ENCODE measurements around the gene CHST15. TPM values are rescaled to one million over a fixed set of nuclear protein-coding genes. Genes with fewer than 3 reads are reported as not detected.
A peak's percentile ranks its signal among the peaks of the same experiment; 100 is the strongest.

The CHST15 gene
- total RNA-seq, 1 experiment from 2014 or later: 26.7 TPM

GRCh38 chr10:123997013-123997412 is 96.4 kb downstream of the CHST15 start:
- Histone ChIP-seq H3K9me3 (no peaks in the 10 kb centered on the region), H3K4me1 (peaks cover 9% of the 10 kb centered on the region; the same call in 1 of the 2 replicates), H3K36me3 (ENCODE audit: control insufficient read depth, insufficient read depth, low read length) (no peaks in the 10 kb centered on the region), H3K4me3 (ENCODE audit: low read depth, low read length) (no peak overlapping the region), H3K27me3 (replicated peaks; ENCODE audit: control insufficient read depth, insufficient read depth, low read length) (no peaks in the 10 kb centered on the region)
- intact Hi-C loops (cut with micrococcal nuclease; ENCODE audit: unreplicated experiment): loop anchor here (5.0 kb wide), 2 partner anchors 95 to 505 kb away; partner anchors contain the start of gene CHST15
- Mint-ChIP-seq H3K4me3 (ENCODE audit: unreplicated experiment) (no peak overlapping the region), H3K27ac (ENCODE audit: unreplicated experiment) (no peak overlapping the region), H3K36me3 (ENCODE audit: insufficient read depth, unreplicated experiment) (peaks cover 29% of the 10 kb centered on the region), H3K9me3 (ENCODE audit: unreplicated experiment) (no peaks in the 10 kb centered on the region), H3K4me1 (ENCODE audit: low read depth, unreplicated experiment) (peaks cover 13% of the 10 kb centered on the region), H3K27me3 (ENCODE audit: insufficient read depth, unreplicated experiment) (peaks cover 6% of the 10 kb centered on the region)
- DNase-seq: no peak
- TF ChIP-seq, protein P1, sequence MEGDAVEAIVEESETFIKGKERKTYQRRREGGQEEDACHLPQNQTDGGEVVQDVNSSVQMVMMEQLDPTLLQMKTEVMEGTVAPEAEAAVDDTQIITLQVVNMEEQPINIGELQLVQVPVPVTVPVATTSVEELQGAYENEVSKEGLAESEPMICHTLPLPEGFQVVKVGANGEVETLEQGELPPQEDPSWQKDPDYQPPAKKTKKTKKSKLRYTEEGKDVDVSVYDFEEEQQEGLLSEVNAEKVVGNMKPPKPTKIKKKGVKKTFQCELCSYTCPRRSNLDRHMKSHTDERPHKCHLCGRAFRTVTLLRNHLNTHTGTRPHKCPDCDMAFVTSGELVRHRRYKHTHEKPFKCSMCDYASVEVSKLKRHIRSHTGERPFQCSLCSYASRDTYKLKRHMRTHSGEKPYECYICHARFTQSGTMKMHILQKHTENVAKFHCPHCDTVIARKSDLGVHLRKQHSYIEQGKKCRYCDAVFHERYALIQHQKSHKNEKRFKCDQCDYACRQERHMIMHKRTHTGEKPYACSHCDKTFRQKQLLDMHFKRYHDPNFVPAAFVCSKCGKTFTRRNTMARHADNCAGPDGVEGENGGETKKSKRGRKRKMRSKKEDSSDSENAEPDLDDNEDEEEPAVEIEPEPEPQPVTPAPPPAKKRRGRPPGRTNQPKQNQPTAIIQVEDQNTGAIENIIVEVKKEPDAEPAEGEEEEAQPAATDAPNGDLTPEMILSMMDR (IDR thresholded peaks at IDR 0.05; ENCODE audit: insufficient read depth in 1 of 2, low read depth in 1 of 2, low read length in 1 of 2, severe bottlenecking in 1 of 2, unreplicated experiment in 1 of 2): no peak
- POLR2A ChIA-PET: no interaction called here
- no TSS peak for BruUV-seq (replicated peaks)
- CTCF ChIA-PET: interaction anchor here (1.5 kb wide), 1 partner anchor 299 kb away, joined by 3 read pairs; no protein-coding TSS in a partner anchor

DNA sequence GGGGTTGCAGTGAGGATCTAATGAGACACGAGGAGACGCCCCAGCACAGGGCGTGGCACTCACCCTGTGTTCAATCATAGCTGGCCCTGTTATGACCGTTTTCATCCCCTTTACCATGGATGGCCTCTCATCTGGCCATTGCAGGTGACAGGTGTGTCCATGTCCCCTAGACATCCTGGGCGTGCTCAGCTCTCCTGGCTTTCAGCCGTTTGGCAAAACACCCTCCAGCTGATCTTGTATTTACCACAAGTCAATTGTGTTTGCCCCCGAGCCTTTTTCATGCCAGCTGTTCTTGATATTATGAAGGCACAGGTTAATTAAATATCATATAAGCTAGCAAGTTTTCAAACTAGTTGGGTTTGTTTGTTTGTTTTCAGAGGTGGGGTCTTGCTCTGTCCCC is 97.1 kb downstream of the CHST15 start:
- no peaks in the 10 kb centered on the region for H3K36me3 ChIP-seq (ENCODE audit: control insufficient read depth, insufficient read depth, low read length)
- H3K9me3 Mint-ChIP-seq (ENCODE audit: unreplicated experiment): no peaks in the 10 kb centered on the region
- H3K9me3 ChIP-seq: no peaks in the 10 kb centered on the region
- TF ChIP-seq, protein P1 (IDR thresholded peaks at IDR 0.05; ENCODE audit: insufficient read depth in 1 of 2, low read depth in 1 of 2, low read length in 1 of 2, severe bottlenecking in 1 of 2, unreplicated experiment in 1 of 2): no peak
- H3K4me1 Mint-ChIP-seq (ENCODE audit: low read depth, unreplicated experiment): peaks cover 13% of the 10 kb centered on the region
- H3K27me3 ChIP-seq (replicated peaks; ENCODE audit: control insufficient read depth, insufficient read depth, low read length): no peaks in the 10 kb centered on the region
- BruUV-seq (replicated peaks): no TSS peak
- peaks cover 6% of the 10 kb centered on the region for H3K27me3 Mint-ChIP-seq (ENCODE audit: insufficient read depth, unreplicated experiment)
- ChIA-PET POLR2A (no interaction called here), CTCF (interaction anchor here (1.3 to 2.7 kb wide), 4 partner anchors 94 to 407 kb away, joined by 3 to 68 read pairs (median 4); no protein-coding TSS in a partner anchor)
- H3K4me3 Mint-ChIP-seq (ENCODE audit: unreplicated experiment): peak overlapping the region; percentile 67
- peaks cover 9% of the 10 kb centered on the region; the same call in 1 of the 2 replicates for H3K4me1 ChIP-seq
- intact Hi-C loops (cut with micrococcal nuclease; ENCODE audit: unreplicated experiment): loop anchor here (5.0 kb wide), 2 partner anchors 96 to 506 kb away; partner anchors contain the start of gene CHST15
- no peak for DNase-seq
- H3K27ac Mint-ChIP-seq (ENCODE audit: unreplicated experiment): no peak overlapping the region
- peaks cover 24% of the 10 kb centered on the region for H3K36me3 Mint-ChIP-seq (ENCODE audit: insufficient read depth, unreplicated experiment)
- no peak overlapping the region for H3K4me3 ChIP-seq (ENCODE audit: low read depth, low read length)

DNA sequence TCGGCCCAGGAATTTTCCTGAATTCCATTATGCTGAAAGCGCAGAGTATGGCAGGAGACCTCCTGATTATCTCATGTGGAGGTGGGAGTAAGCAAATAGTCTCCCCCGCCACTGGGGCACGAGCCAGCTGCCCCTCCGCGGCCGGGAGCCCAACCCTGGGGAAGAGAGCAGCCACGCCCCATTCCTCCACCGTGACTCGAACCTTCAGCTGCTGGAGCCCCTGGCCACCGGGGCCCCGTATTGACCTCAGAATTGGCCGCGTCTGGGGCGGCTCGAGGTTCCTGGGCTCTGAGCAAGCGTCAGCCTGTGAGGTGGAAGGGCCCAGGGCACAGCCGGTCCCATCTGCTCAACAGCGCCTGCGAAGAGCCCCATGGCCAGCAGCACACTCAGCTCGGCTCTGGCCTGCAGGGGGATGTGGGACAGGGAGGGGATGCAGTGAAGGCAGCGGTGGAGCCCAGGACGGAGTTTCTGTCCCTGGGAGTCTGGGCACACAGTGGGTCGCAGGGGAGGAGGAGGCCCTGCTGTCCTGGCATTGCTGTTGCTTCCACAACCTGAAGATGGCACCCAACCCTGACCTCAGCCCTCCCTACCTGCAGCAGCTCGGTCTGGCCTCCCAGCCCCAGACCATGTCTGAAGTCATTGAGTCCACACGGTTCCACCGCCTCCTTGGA is 97.8 kb downstream of the CHST15 start:
- H3K4me3 Mint-ChIP-seq (ENCODE audit: unreplicated experiment): peak overlapping the region; percentile 67

More for the DNA sequence above, 97.8 kb downstream of the CHST15 start:
- H3K36me3 Mint-ChIP-seq (ENCODE audit: insufficient read depth, unreplicated experiment): peaks cover 31% of the 10 kb centered on the region
- peak; percentile 45 to 55 for DNase-seq
- TF ChIP-seq, protein P1 (IDR thresholded peaks at IDR 0.05; ENCODE audit: insufficient read depth in 1 of 2, low read depth in 1 of 2, low read length in 1 of 2, severe bottlenecking in 1 of 2, unreplicated experiment in 1 of 2): peak; percentile 28 to 32
- Histone ChIP-seq H3K4me3 (ENCODE audit: low read depth, low read length) (peak overlapping the region; percentile 5), H3K27me3 (replicated peaks; ENCODE audit: control insufficient read depth, insufficient read depth, low read length) (no peaks in the 10 kb centered on the region), H3K9me3 (no peaks in the 10 kb centered on the region), H3K4me1 (peaks cover 9% of the 10 kb centered on the region; the same call in 1 of the 2 replicates), H3K36me3 (ENCODE audit: control insufficient read depth, insufficient read depth, low read length) (no peaks in the 10 kb centered on the region)
- ChIA-PET CTCF (interaction anchor here (1.2 to 2.7 kb wide), 5 partner anchors 53 to 408 kb away, joined by 3 to 68 read pairs (median 5); no protein-coding TSS in a partner anchor), POLR2A (no interaction called here)
- peaks cover 6% of the 10 kb centered on the region for H3K27me3 Mint-ChIP-seq (ENCODE audit: insufficient read depth, unreplicated experiment)
- H3K9me3 Mint-ChIP-seq (ENCODE audit: unreplicated experiment): no peaks in the 10 kb centered on the region
- H3K4me1 Mint-ChIP-seq (ENCODE audit: low read depth, unreplicated experiment): peaks cover 13% of the 10 kb centered on the region
- H3K27ac Mint-ChIP-seq (ENCODE audit: unreplicated experiment): no peak overlapping the region
- BruUV-seq (replicated peaks): no TSS peak
- intact Hi-C loops (cut with micrococcal nuclease; ENCODE audit: unreplicated experiment): loop anchor here (5.0 kb wide), 2 partner anchors 97 to 507 kb away; partner anchors contain the start of gene CHST15

Data from Caco-2 (cell line).